ENCODE data around the gene IFI35.

- TF ChIP-seq BHLHE40 (IDR thresholded peaks at IDR 0.05; ENCODE audit: borderline replicate concordance) = no peak
- no peak for TF ChIP-seq CTBP1 (IDR thresholded peaks at IDR 0.05; ENCODE audit: borderline replicate concordance)
Measured at GRCh38 chr17:43033948-43034881, 27.6 kb downstream of the IFI35 start.

Data from HEK293T (cell line).